Calu3 (cell line): ENCODE data around the gene AMELX. TPM values are rescaled to one million over a fixed set of nuclear protein-coding genes. Genes with fewer than 3 reads are reported as not detected.

Experiments
- BruUV-seq: library from RNA; stranded (reverse); fragments of 400-500 nt; replicated peaks from 2 replicates; lab custom pipeline; 2021; lab: Mats Ljungman, UMichigan
- CTCF ChIA-PET: fragments of 300-600 bp; sonication (Branson Sonifier 250); formaldehyde crosslinking; loops from one replicate; lab custom pipeline; 2022; ENCODE audit warnings: antibody characterized with exemption; lab: Charles Lee
- DNase-seq: peaks from one replicate; pipeline ENCODE4 v3.0.0; 2022
- H3K27ac Mint-ChIP-seq: one replicate; pipeline ENCODE4 v1.8.0; 2022; ENCODE audit warnings: mixed read lengths; ENCODE audit not compliant: unreplicated experiment
- H3K27me3 Mint-ChIP-seq: one replicate; pipeline ENCODE4 v1.8.0; 2022; ENCODE audit warnings: mixed read lengths; ENCODE audit not compliant: unreplicated experiment
- H3K36me3 Mint-ChIP-seq: one replicate; pipeline ENCODE4 v1.8.0; 2022; ENCODE audit warnings: mild to moderate bottlenecking, moderate library complexity, mixed read lengths; ENCODE audit not compliant: insufficient read depth, unreplicated experiment
- H3K4me1 Mint-ChIP-seq: one replicate; pipeline ENCODE4 v1.8.0; 2022; ENCODE audit warnings: mild to moderate bottlenecking, low read depth, mixed read lengths; ENCODE audit not compliant: unreplicated experiment
- H3K4me3 Mint-ChIP-seq: one replicate; pipeline ENCODE4 v1.8.0; 2022; ENCODE audit warnings: mild to moderate bottlenecking, low read depth, moderate library complexity, mixed read lengths; ENCODE audit not compliant: unreplicated experiment
- H3K9me3 Mint-ChIP-seq: one replicate; pipeline ENCODE4 v1.8.0; 2022; ENCODE audit warnings: low read depth, mixed read lengths; ENCODE audit not compliant: unreplicated experiment
- intact Hi-C: fragments of 100-400 bp; cut with micrococcal nuclease; formaldehyde crosslinking; loops from one replicate; pipeline ENCODE4 v1.10.0; 2022; ENCODE audit not compliant: unreplicated experiment
- total RNA-seq: library from RNA; stranded (reverse); gene quantifications from 2 replicates; pipeline ENCODE4 v1.2.3, GENCODE V29; 2022
- TF ChIP-seq, protein P1 (sequence below): fragments of 200-600 bp; IDR thresholded peaks from one replicate; pipeline ENCODE4 v1.8.0; 2022; ENCODE audit warnings: antibody characterized with exemption; ENCODE audit not compliant: unreplicated experiment

The AMELX gene
- total RNA-seq, 1 experiment from 2014 or later: not detected

DNA sequence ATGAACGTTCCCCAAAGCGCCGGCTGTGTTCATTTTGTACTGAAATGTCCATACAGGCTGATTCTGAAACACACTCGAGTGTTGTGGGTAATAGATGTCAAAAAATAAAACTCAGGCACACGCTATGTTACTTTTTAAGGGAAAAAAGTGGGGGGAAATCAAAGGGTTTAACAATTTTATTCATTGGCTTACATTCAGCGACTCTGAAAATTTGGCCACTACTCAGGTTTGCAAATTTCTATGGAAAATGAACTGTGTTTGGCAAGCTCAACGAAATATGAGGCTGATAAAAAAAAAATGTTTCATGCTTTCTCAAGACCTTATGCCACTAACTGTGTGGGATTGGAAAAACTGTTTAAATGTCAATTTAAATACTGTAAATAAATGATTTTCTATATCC, 18.5 kb downstream of the AMELX start:
- H3K36me3 Mint-ChIP-seq: no peaks in the 10 kb centered on the region
- no peak overlapping the region for H3K4me3 Mint-ChIP-seq
- CTCF ChIA-PET: interaction anchor here (1.1 kb wide), 1 partner anchor 31 kb away, joined by 4 read pairs; no protein-coding TSS in a partner anchor
- intact Hi-C loops: no loop called here
- no TSS peak for BruUV-seq
- DNase-seq: no peak
- H3K27ac Mint-ChIP-seq: no peak overlapping the region
- peaks cover 12% of the 10 kb centered on the region for H3K27me3 Mint-ChIP-seq
- no peaks in the 10 kb centered on the region for H3K4me1 Mint-ChIP-seq
- no peaks in the 10 kb centered on the region for H3K9me3 Mint-ChIP-seq
- TF ChIP-seq, protein P1, sequence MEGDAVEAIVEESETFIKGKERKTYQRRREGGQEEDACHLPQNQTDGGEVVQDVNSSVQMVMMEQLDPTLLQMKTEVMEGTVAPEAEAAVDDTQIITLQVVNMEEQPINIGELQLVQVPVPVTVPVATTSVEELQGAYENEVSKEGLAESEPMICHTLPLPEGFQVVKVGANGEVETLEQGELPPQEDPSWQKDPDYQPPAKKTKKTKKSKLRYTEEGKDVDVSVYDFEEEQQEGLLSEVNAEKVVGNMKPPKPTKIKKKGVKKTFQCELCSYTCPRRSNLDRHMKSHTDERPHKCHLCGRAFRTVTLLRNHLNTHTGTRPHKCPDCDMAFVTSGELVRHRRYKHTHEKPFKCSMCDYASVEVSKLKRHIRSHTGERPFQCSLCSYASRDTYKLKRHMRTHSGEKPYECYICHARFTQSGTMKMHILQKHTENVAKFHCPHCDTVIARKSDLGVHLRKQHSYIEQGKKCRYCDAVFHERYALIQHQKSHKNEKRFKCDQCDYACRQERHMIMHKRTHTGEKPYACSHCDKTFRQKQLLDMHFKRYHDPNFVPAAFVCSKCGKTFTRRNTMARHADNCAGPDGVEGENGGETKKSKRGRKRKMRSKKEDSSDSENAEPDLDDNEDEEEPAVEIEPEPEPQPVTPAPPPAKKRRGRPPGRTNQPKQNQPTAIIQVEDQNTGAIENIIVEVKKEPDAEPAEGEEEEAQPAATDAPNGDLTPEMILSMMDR: no peak

DNA sequence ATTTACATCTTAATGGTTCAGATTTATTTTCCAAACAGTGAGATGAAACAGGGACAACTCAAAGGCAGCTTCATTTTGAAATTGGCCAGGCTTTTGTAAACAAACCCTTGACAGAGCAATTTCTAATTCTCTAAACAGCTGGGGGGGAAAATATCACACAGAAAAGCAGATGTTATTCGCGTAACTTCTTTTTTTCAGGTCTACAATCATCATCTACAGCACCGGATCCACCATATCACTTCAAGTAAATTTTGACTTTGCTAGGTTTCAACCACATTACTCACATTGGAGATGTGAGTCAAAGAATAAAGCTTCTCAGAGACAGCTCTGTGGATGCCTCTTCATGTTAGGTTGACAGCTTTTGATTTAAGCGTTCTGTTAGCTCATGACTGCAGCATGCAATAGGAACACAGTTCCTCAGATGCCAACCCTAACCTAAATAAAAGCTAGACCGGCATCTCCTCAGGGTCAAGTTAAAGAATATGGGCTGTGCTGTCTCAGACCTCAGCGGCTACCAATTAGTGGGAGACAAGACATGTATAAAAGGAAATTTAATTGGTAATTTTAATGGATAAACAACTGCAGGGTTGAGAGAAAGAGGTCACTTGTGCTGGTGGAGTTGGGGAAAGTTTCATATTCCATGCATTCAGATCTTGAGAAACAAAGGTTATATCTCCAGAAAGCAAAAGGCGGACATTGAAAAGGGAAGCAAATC, 26.8 kb downstream of the AMELX start:
- intact Hi-C loops: no loop called here
- H3K9me3 Mint-ChIP-seq: no peaks in the 10 kb centered on the region
- H3K36me3 Mint-ChIP-seq: no peaks in the 10 kb centered on the region
- TF ChIP-seq, protein P1: no peak
- BruUV-seq: no TSS peak
- no peak overlapping the region for H3K27ac Mint-ChIP-seq
- no peak for DNase-seq
- no peak overlapping the region for H3K4me3 Mint-ChIP-seq
- H3K4me1 Mint-ChIP-seq: no peaks in the 10 kb centered on the region
- CTCF ChIA-PET: no interaction called here
- no peaks in the 10 kb centered on the region for H3K27me3 Mint-ChIP-seq

DNA sequence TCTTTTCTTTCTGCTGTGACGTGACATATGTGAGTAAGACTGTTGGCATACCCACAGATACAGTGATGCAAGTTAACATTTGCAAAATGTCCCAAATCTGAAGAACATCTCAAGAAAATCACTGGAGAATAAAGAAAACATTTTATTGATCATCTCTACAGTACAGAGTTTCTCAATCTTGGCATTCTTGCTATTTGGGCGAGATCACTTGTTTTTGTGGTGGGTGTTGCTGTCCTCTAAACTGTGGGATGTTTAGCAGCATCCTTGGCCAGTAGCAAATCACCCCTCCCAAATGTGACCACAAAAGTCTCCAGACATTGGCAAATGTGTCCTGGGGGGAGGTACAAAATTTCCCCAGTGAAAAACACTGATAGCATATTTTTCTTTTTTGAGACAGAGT, 28.8 kb downstream of the AMELX start:
- H3K27ac Mint-ChIP-seq: no peak overlapping the region
- H3K9me3 Mint-ChIP-seq: no peaks in the 10 kb centered on the region
- TF ChIP-seq, protein P1: no peak
- no peak overlapping the region for H3K4me3 Mint-ChIP-seq
- CTCF ChIA-PET: no interaction called here
- no peaks in the 10 kb centered on the region for H3K4me1 Mint-ChIP-seq
- DNase-seq: no peak
- intact Hi-C loops: no loop called here
- BruUV-seq: no TSS peak
- no peaks in the 10 kb centered on the region for H3K36me3 Mint-ChIP-seq
- H3K27me3 Mint-ChIP-seq: no peaks in the 10 kb centered on the region

DNA sequence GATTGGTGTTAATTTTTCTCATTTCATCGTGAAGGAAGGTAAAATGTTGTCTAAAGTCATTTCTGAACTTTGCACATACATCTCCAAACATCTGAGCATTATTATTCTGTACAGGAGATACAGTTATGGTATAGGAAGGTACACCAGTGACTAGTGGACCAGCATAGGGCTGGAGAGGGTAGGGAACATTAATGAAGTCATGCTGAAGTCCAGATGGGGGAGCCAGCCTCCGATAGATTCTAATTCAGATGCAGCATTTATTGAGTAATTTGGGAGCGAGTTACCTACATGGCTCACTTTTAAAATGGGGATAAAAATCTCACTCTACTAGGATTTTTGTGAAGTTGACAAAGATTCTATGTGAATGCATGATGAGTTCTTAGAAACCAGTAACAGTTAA, 34.9 kb downstream of the AMELX start:
- H3K27ac Mint-ChIP-seq: no peak overlapping the region
- TF ChIP-seq, protein P1: no peak
- H3K4me1 Mint-ChIP-seq: peaks cover 21% of the 10 kb centered on the region
- no peak overlapping the region for H3K4me3 Mint-ChIP-seq
- CTCF ChIA-PET: no interaction called here
- BruUV-seq: no TSS peak
- H3K9me3 Mint-ChIP-seq: no peaks in the 10 kb centered on the region
- DNase-seq: no peak
- H3K27me3 Mint-ChIP-seq: no peaks in the 10 kb centered on the region
- no peaks in the 10 kb centered on the region for H3K36me3 Mint-ChIP-seq
- intact Hi-C loops: no loop called here
